ENCODE data around the gene POMT1. TPM values are rescaled to one million over a fixed set of nuclear protein-coding genes. Genes with fewer than 3 reads are reported as not detected.

Gene POMT1
- total RNA-seq, 1 donor from 2014 or later: 61.0 TPM

DNA sequence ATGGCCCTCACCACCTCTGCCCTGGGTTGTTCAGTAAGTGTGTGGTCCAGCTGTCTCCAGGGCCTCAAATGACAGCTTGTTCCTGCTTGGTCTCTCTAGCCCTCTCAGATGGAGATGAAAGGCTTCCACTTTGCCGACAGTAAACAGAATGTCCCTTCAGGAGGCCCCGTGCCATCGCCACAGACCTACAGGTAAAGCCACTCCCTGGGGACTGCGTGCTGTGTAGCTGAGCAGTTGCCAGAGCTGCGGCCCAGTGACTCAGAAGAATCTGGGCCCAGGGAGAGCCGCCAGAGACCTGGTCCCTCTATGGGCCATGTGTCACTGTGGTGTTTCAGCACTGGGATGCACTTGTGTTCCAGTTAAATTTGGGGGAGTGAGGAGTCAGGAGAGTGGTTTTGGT lies 10.6 kb upstream of the POMT1 start:
- TF ChIP-seq, protein P1, sequence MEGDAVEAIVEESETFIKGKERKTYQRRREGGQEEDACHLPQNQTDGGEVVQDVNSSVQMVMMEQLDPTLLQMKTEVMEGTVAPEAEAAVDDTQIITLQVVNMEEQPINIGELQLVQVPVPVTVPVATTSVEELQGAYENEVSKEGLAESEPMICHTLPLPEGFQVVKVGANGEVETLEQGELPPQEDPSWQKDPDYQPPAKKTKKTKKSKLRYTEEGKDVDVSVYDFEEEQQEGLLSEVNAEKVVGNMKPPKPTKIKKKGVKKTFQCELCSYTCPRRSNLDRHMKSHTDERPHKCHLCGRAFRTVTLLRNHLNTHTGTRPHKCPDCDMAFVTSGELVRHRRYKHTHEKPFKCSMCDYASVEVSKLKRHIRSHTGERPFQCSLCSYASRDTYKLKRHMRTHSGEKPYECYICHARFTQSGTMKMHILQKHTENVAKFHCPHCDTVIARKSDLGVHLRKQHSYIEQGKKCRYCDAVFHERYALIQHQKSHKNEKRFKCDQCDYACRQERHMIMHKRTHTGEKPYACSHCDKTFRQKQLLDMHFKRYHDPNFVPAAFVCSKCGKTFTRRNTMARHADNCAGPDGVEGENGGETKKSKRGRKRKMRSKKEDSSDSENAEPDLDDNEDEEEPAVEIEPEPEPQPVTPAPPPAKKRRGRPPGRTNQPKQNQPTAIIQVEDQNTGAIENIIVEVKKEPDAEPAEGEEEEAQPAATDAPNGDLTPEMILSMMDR (IDR thresholded peaks at IDR 0.05; ENCODE audit: unreplicated experiment): no peak
- Mint-ChIP-seq H3K27me3 (no peaks in the 10 kb centered on the region), H3K9me3 (ENCODE audit: low read depth) (no peaks in the 10 kb centered on the region), H3K4me1 (ENCODE audit: low read depth) (no peaks in the 10 kb centered on the region), H3K4me3 (ENCODE audit: low read depth) (no peak overlapping the region), H3K27ac (peak overlapping the region; percentile 39), H3K36me3 (ENCODE audit: insufficient read depth) (peaks cover 29% of the 10 kb centered on the region)
- DNase-seq (ENCODE audit: low spot score, unreplicated experiment): no peak

DNA sequence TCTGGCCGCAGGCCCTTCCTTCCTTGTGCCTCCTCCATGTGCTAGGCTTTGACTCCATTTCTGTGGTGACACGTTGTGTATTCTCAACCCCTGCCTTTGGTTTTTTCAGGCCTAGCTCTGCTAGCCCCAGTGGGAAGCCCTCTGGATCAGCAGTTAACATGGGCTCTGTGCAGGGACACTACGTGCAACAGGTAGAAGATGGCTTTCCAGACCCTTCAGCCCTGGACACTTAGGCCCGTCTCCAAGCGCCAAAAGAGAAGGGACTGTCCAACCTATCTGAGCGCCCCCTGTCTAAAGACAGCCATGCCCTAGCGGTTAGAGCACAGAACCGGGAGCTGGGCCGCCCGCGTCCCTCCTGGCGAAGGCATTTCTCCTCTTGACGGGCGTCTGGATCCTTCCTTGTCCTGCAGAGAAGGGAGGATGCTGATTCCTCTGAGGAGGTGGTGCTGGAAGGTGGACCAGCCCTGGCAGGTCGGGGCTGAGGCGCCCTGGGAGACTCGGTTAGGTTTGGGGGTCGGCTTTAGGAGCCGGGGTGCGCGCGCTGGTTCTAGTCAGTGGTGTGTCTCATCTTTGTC lies 8.3 kb upstream of the POMT1 start:
- peaks cover 24% of the 10 kb centered on the region for H3K36me3 Mint-ChIP-seq (ENCODE audit: insufficient read depth)
- no peaks in the 10 kb centered on the region for H3K27me3 Mint-ChIP-seq
- H3K4me3 Mint-ChIP-seq (ENCODE audit: low read depth): no peak overlapping the region
- H3K4me1 Mint-ChIP-seq (ENCODE audit: low read depth): no peaks in the 10 kb centered on the region
- no peak for DNase-seq (ENCODE audit: low spot score, unreplicated experiment)
- H3K27ac Mint-ChIP-seq: peak overlapping the region; percentile 47
- H3K9me3 Mint-ChIP-seq (ENCODE audit: low read depth): no peaks in the 10 kb centered on the region
- TF ChIP-seq, protein P1 (IDR thresholded peaks at IDR 0.05; ENCODE audit: unreplicated experiment): no peak

DNA sequence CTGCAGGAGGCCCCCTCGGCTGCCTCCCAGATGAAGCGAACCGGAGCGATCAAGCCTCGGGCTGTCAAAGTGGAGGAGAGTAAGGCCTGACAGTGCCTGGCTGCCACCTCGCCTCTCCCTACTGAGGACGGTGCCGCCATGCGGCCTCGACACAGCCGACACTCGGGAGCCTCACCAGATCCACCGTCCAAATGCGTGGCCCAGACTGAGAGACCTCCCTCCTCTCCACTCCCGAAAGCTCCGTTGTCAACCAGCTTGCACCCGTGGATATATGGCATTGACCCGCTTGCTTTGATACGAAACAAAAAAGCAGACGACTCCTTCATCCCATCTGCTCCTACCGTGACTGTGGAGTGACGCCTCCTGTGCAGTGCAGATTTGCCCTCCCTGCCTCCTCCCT lies 6.9 kb upstream of the POMT1 start:
- no peaks in the 10 kb centered on the region for H3K27me3 Mint-ChIP-seq
- DNase-seq (ENCODE audit: low spot score, unreplicated experiment): no peak
- peak overlapping the region; percentile 69 for H3K27ac Mint-ChIP-seq
- H3K9me3 Mint-ChIP-seq (ENCODE audit: low read depth): no peaks in the 10 kb centered on the region
- TF ChIP-seq, protein P1 (IDR thresholded peaks at IDR 0.05; ENCODE audit: unreplicated experiment): no peak
- no peak overlapping the region for H3K4me3 Mint-ChIP-seq (ENCODE audit: low read depth)
- peaks cover 16% of the 10 kb centered on the region for H3K36me3 Mint-ChIP-seq (ENCODE audit: insufficient read depth)
- no peaks in the 10 kb centered on the region for H3K4me1 Mint-ChIP-seq (ENCODE audit: low read depth)

DNA sequence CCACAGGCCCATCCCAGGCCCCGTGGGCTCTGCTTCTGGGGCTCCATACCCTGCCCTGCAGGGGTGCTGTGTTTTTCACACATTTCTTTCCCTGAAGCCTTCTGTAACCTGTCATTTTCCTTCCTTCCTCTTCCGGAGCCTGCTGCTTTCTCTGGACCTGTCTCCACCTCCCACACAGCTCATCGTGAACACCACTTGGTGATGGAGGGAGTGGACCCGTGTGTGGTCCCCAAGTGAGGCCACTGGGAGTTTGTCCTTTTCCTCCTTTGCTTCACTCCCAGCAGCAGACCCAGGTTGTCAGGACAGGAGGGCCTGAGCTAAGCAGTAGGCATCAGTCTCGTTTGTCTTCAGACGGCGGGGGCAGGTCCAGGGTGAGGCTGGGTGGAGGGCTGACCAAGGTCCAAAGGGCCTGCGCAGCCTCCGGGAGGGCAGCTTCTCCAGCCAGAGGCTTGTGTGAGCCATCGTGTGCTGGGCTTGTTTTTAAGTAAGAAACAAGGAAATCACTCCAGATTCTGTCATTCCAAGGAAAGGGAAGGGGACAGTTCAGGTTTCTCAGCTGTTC lies 5.8 kb upstream of the POMT1 start:
- Mint-ChIP-seq H3K27ac (peak overlapping the region; percentile 86), H3K27me3 (no peaks in the 10 kb centered on the region), H3K36me3 (ENCODE audit: insufficient read depth) (peaks cover 13% of the 10 kb centered on the region), H3K9me3 (ENCODE audit: low read depth) (no peaks in the 10 kb centered on the region), H3K4me1 (ENCODE audit: low read depth) (no peaks in the 10 kb centered on the region), H3K4me3 (ENCODE audit: low read depth) (no peak overlapping the region)
- TF ChIP-seq, protein P1 (IDR thresholded peaks at IDR 0.05; ENCODE audit: unreplicated experiment): no peak
- DNase-seq (ENCODE audit: low spot score, unreplicated experiment): no peak

DNA sequence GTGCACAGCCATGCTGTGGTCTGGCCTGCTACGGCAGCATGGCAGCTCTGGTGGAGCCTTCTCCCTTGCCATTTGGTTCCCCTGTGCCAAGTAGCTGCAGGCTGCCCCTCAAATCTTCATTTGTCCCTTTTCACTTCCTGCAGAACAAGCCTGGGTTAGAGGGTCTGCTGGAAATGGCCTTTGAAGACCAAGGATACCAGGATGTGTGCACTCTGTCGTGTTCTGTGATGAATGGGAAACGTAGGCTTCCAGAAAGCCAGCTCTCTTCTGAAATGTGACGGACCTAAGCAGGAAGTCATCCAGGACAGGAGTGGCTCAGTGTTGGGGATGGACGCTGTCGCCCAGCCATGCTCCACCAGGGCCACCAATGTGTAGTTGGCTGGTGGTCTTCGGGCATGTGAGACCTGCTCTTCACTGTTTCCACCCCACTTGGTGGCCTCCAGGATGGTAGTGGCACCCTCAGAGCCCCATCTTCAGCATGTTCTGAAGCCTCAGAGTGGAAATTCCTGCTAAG lies 3.4 kb upstream of the POMT1 start:
- no peaks in the 10 kb centered on the region for H3K9me3 Mint-ChIP-seq (ENCODE audit: low read depth)
- DNase-seq (ENCODE audit: low spot score, unreplicated experiment): no peak
- H3K27me3 Mint-ChIP-seq: no peaks in the 10 kb centered on the region
- peak overlapping the region; percentile 79 for H3K27ac Mint-ChIP-seq
- no peak overlapping the region for H3K4me3 Mint-ChIP-seq (ENCODE audit: low read depth)
- TF ChIP-seq, protein P1 (IDR thresholded peaks at IDR 0.05; ENCODE audit: unreplicated experiment): no peak
- H3K36me3 Mint-ChIP-seq (ENCODE audit: insufficient read depth): peaks cover 10% of the 10 kb centered on the region
- peaks cover 10% of the 10 kb centered on the region for H3K4me1 Mint-ChIP-seq (ENCODE audit: low read depth)
